K562 (cell line): Measurements from ENCODE around the gene BOD1L1. TPM values are rescaled to one million over a fixed set of nuclear protein-coding genes. Genes with fewer than 3 reads are reported as not detected.

Experiments
- BMI1 ChIP-seq: fragments of 150-350 bp; IDR thresholded peaks from 2 replicates; pipeline ENCODE4 v1.6.1; 2014; ENCODE audit warnings: low read length
- CBFB ChIP-seq: sonication (generic); formaldehyde crosslinking; IDR thresholded peaks from 2 replicates; pipeline ENCODE4 v1.4.0; 2020; ENCODE audit warnings: mild to moderate bottlenecking, missing genetic modification reagents
- FOXK2 ChIP-seq, 2 experiments: fragments of 450-650 bp; IDR thresholded peaks in 1 of 2; conservative IDR thresholded peaks in 1 of 2; 2 replicates each; pipeline ENCODE4 v1.6.1; 2016; ENCODE audit warnings: low read depth in 2 of 2, mild to moderate bottlenecking in 1 of 2
- FUS ChIP-seq: fragments of 200-400 bp; formaldehyde crosslinking; optimal IDR thresholded peaks from 2 replicates; pipeline ENCODE3; 2017; ENCODE audit warnings: low read depth, low read length
- KDM5B ChIP-seq: fragments of 200-600 bp; sonication (generic); IDR thresholded peaks from 2 replicates; pipeline ENCODE4 v1.6.1; 2012; ENCODE audit warnings: low read depth, mild to moderate bottlenecking, moderate library complexity, low read length, control low read depth, inconsistent platforms; ENCODE audit not compliant: insufficient replicate concordance
- MAFG ChIP-seq: fragments of 450-650 bp; conservative IDR thresholded peaks from 2 replicates; pipeline ENCODE4 v1.6.1; 2016; ENCODE audit warnings: missing genetic modification characterization, missing compliant biosample characterization
- RBBP5 ChIP-seq: fragments of 200-600 bp; sonication (generic); IDR thresholded peaks from 2 replicates; pipeline ENCODE4 v1.6.1; 2012; ENCODE audit warnings: borderline replicate concordance, mild to moderate bottlenecking, low read length, control low read depth, inconsistent platforms; ENCODE audit not compliant: insufficient read depth, poor library complexity, severe bottlenecking
- SAFB2 ChIP-seq: fragments of 200-400 bp; formaldehyde crosslinking; IDR thresholded peaks from 2 replicates; pipeline ENCODE4 v1.6.1; 2018; ENCODE audit warnings: borderline replicate concordance, low read length, low read depth, moderate library complexity; ENCODE audit not compliant: severe bottlenecking
- SMAD3 ChIP-seq: fragments of 450-650 bp; formaldehyde crosslinking; conservative IDR thresholded peaks from 2 replicates; pipeline ENCODE4 v1.4.0; 2020; ENCODE audit warnings: mild to moderate bottlenecking
- SRSF1 ChIP-seq: fragments of 200-400 bp; formaldehyde crosslinking; IDR thresholded peaks from 2 replicates; pipeline ENCODE4 v1.6.1; 2017; ENCODE audit warnings: mild to moderate bottlenecking, low read depth, low read length, moderate library complexity
- STAT5B ChIP-seq: fragments of 250-450 bp; sonication (Bioruptor Pico); IDR thresholded peaks from 2 replicates; pipeline ENCODE4 v1.8.0; 2021; ENCODE audit warnings: mild to moderate bottlenecking, inconsistent platforms
- TAF9B ChIP-seq: fragments of 450-650 bp; IDR thresholded peaks from 2 replicates; pipeline ENCODE4 v1.6.1; 2018; ENCODE audit warnings: mild to moderate bottlenecking; ENCODE audit not compliant: partially characterized antibody
- XRCC5 ChIP-seq: fragments of 200-400 bp; formaldehyde crosslinking; IDR thresholded peaks from 2 replicates; pipeline ENCODE4 v1.6.1; 2017; ENCODE audit warnings: low read depth, mild to moderate bottlenecking, low read length
- ZNF12 ChIP-seq: sonication (generic); formaldehyde crosslinking; IDR thresholded peaks from 2 replicates; pipeline ENCODE4 v1.4.0; 2020; ENCODE audit warnings: mild to moderate bottlenecking, missing genetic modification reagents
- polyA plus RNA-seq, 8 experiments: library from polyadenylated mRNA; depleted of rRNA in 4 of 8; stranded (reverse) in 5 of 8; unstranded in 3 of 8; fragments of >200 nt; fragmentation: Nextera tagmentation in 2 of 8; fragmentation: Illumina TruSeq in 1 of 8; extraction: Ambion mirVana in 2 of 8; extraction: Trizol in 1 of 8; gene quantifications; 2 replicates each; pipeline versions ENCODE4 v1.2.1 to v1.2.3, GENCODE V29; 2011 to 2014; ENCODE audit warnings: inconsistent platforms in 1 of 8, missing spikeins in 1 of 8
- total RNA-seq, 7 experiments: library from RNA; depleted of rRNA in 6 of 7; stranded (reverse); fragments of >200 nt in 6 of 7; fragmentation: Illumina TruSeq in 2 of 7; extraction: Trizol in 2 of 7; gene quantifications; 2 replicates each; pipeline versions ENCODE4 v1.2.1 to v1.2.3, GENCODE V29; 2011 to 2021; ENCODE audit warnings: low replicate concordance in 1 of 7
- TF ChIP-seq, protein P1 (sequence below): fragments of 450-650 bp; conservative IDR thresholded peaks from 2 replicates; pipeline ENCODE4 v1.6.1; 2016; ENCODE audit warnings: missing genetic modification characterization, low read depth, mild to moderate bottlenecking, missing compliant biosample characterization, moderate library complexity
- TF ChIP-seq, protein P2 (sequence below): conservative IDR thresholded peaks from 2 replicates; pipeline ENCODE4 v1.6.1; 2011; ENCODE audit warnings: low read depth, mild to moderate bottlenecking, low read length; ENCODE audit not compliant: control insufficient read depth
- TF ChIP-seq, protein P3 (sequence below): fragments of 250-450 bp; sonication (Bioruptor Pico); IDR thresholded peaks from 2 replicates; pipeline ENCODE4 v1.9.0; 2021; ENCODE audit warnings: mild to moderate bottlenecking, inconsistent platforms
- TF ChIP-seq, protein P4 (sequence below): IDR thresholded peaks from 2 replicates; pipeline ENCODE4 v1.6.1; 2014; ENCODE audit warnings: antibody characterized with exemption
- TF ChIP-seq, protein P5 (sequence below), 2 experiments: IDR thresholded peaks; 2 replicates each; pipeline ENCODE4 v1.6.1; 2011; ENCODE audit warnings: borderline replicate concordance in 1 of 2, control low read depth in 1 of 2, low read depth in 1 of 2, low read length in 1 of 2, mild to moderate bottlenecking in 1 of 2, mixed read lengths in 1 of 2, moderate library complexity in 1 of 2; ENCODE audit not compliant: insufficient read depth in 1 of 2, insufficient read length in 1 of 2, poor library complexity in 1 of 2, severe bottlenecking in 1 of 2; ENCODE audit errors: extremely low read depth in 1 of 2

Gene BOD1L1
- total and polyA plus RNA-seq, 9 of the 15 experiments (the other 6 are each of a cell fraction or from before 2014, with no cell fraction given): 4.8 to 23.2 (median 17.7) TPM

DNA sequence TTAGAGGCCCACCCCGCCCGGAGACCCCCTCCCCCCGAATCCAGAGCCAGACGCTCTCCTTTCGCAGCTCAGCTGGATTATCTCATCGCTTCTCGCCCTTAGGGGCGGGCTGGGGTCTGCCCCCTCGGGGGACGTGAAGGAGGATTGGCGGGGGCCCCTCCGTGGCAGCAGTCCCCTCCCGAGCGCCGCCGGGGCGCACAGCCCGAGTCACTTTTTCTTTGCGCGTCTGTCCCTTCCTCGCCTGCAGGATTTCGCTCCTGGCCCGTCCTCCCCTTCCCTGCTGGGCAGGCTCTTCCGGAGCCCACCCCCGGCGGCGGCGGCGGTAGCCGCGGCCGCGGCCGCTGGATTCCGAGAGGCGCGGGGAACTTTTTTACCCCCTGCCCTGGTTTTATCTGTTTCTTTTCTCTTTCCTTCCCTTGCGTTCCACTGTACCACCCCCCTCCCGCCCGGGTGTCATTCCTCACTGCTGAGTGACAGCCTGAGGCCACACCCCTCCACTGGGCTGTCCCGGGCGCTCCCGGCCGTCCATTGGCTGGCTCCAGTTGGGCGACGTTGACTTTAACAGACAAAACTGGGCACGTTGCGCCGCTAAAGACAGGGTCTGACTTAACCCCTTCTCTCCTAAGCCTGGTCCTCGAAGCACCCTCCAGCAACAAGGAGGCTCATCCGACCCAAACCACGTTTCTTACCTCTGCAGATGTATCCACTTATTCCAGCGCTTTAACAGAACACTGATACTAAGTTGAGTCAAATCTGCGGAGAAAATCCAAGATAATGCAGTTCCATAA lies 82.7 kb downstream of the BOD1L1 start (continued):
- TF ChIP-seq FUS (no peak), TAF9B (no peak), SAFB2 (no peak), RBBP5 (peak; percentile 68), ZNF12 (CRISPR knock-in tag) (no peak), SMAD3 (CRISPR knock-in tag) (no peak), BMI1 (no peak), MAFG (tag) (no peak), FOXK2 (conservative IDR thresholded peaks at IDR 0.05 in 1 of 2, IDR thresholded peaks at IDR 0.05 in 1 of 2; ENCODE audit: low read depth in 2 of 2) (no peak), CBFB (CRISPR knock-in tag) (no peak), STAT5B (CRISPR knock-in tag) (no peak), SRSF1 (no peak), KDM5B (no peak), XRCC5 (no peak)
- TF ChIP-seq, protein P1, sequence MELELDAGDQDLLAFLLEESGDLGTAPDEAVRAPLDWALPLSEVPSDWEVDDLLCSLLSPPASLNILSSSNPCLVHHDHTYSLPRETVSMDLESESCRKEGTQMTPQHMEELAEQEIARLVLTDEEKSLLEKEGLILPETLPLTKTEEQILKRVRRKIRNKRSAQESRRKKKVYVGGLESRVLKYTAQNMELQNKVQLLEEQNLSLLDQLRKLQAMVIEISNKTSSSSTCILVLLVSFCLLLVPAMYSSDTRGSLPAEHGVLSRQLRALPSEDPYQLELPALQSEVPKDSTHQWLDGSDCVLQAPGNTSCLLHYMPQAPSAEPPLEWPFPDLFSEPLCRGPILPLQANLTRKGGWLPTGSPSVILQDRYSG: no peak
- TF ChIP-seq, protein P2, sequence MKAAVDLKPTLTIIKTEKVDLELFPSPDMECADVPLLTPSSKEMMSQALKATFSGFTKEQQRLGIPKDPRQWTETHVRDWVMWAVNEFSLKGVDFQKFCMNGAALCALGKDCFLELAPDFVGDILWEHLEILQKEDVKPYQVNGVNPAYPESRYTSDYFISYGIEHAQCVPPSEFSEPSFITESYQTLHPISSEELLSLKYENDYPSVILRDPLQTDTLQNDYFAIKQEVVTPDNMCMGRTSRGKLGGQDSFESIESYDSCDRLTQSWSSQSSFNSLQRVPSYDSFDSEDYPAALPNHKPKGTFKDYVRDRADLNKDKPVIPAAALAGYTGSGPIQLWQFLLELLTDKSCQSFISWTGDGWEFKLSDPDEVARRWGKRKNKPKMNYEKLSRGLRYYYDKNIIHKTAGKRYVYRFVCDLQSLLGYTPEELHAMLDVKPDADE: 0 out of 2 replicates have a peak, but pooled peaks have one; percentile 27
- TF ChIP-seq, protein P3, sequence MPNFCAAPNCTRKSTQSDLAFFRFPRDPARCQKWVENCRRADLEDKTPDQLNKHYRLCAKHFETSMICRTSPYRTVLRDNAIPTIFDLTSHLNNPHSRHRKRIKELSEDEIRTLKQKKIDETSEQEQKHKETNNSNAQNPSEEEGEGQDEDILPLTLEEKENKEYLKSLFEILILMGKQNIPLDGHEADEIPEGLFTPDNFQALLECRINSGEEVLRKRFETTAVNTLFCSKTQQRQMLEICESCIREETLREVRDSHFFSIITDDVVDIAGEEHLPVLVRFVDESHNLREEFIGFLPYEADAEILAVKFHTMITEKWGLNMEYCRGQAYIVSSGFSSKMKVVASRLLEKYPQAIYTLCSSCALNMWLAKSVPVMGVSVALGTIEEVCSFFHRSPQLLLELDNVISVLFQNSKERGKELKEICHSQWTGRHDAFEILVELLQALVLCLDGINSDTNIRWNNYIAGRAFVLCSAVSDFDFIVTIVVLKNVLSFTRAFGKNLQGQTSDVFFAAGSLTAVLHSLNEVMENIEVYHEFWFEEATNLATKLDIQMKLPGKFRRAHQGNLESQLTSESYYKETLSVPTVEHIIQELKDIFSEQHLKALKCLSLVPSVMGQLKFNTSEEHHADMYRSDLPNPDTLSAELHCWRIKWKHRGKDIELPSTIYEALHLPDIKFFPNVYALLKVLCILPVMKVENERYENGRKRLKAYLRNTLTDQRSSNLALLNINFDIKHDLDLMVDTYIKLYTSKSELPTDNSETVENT (CRISPR knock-in tag): no peak
- TF ChIP-seq, protein P4, sequence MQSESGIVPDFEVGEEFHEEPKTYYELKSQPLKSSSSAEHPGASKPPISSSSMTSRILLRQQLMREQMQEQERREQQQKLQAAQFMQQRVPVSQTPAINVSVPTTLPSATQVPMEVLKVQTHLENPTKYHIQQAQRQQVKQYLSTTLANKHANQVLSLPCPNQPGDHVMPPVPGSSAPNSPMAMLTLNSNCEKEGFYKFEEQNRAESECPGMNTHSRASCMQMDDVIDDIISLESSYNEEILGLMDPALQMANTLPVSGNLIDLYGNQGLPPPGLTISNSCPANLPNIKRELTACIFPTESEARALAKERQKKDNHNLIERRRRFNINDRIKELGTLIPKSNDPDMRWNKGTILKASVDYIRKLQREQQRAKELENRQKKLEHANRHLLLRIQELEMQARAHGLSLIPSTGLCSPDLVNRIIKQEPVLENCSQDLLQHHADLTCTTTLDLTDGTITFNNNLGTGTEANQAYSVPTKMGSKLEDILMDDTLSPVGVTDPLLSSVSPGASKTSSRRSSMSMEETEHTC: no peak
- TF ChIP-seq, protein P5, sequence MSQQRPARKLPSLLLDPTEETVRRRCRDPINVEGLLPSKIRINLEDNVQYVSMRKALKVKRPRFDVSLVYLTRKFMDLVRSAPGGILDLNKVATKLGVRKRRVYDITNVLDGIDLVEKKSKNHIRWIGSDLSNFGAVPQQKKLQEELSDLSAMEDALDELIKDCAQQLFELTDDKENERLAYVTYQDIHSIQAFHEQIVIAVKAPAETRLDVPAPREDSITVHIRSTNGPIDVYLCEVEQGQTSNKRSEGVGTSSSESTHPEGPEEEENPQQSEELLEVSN (IDR thresholded peaks at IDR 0.05; ENCODE audit: borderline replicate concordance in 1 of 2, extremely low read depth in 1 of 2, insufficient read depth in 1 of 2, insufficient read length in 1 of 2, low read depth in 1 of 2, low read length in 1 of 2, poor library complexity in 1 of 2, severe bottlenecking in 1 of 2): peak; percentile 88 to 89
